ENCODE data around the gene EVC. TPM values are rescaled to one million over a fixed set of nuclear protein-coding genes. Genes with fewer than 3 reads are reported as not detected.
"Not testable (repeated sequence)": the region's sequence is repeated elsewhere in the genome, so short reads cannot be mapped to it uniquely, and the experiment has no call there.

The EVC gene
- total and polyA plus RNA-seq, 2 donors (not counting 1 experiment from before 2014, with no cell fraction given) = 4.9 to 39.0 TPM

DNA sequence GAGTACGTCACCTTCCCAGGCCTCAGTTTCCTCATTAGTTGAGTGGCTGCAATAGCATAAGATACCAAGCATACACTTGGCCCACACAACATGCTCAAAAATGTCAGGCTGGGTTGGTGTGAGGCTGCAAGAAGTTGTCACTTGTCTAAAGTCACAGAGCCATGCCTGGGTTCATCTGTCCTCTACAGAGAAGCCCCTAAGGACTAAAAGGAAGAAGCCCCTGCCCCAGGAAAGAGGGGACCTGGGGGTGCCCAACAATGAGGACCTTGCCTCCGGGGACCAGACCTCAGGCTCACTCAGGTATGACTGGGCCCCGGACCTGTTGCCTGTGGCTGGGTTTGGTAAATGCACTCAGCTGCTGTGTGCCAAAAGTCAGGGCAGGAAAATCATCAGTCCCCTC lies 99.2 kb downstream of the EVC start:
- H3K36me3 ChIP-seq (ENCODE audit: control insufficient read depth, insufficient read depth, low read length) = peaks cover 17% of the 10 kb centered on the region

DNA sequence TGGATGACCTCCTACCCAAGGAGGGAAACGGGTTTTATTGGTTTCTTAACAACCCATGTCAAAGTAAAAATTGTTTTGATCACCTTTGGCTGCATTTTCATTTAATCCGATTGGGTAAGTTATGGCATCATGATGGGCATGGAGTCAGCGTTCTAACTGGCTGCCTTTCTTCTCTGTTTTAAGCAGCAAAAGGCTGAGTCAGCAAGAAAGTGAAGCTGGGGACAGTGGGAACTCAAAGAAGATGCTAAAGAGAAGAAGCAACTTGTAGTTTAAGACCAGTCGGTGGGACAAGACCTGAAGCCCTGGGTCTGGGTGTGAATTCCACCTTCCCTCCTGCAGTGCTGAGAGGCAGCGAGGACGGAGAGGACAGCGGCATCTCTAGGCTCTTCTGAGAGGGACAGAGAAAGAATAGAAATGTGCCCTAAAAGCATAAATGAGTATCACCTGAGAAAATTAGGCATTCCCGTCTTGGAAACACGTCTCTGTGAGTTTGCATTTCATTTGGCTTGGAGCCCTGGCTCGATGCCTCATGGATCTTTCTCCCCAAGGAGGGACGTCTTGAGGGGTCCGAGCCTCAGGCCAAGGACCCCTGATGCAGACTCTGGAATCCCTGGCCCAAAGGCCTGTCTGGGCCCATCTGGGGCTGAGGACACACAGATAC lies 99.9 kb downstream of the EVC start:
- H3K27ac ChIP-seq (ENCODE audit: insufficient read depth, low read length) = no peak overlapping the region
- H3K36me3 ChIP-seq (ENCODE audit: control insufficient read depth, insufficient read depth, low read length) = peaks cover 16% of the 10 kb centered on the region
- TF ChIP-seq CTCF (conservative IDR thresholded peaks at IDR 0.05 in 1 of 2, IDR thresholded peaks at IDR 0.05 in 1 of 2; ENCODE audit: low read depth in 1 of 2, low read length in 2 of 2) (no peak), EZH2 (IDR thresholded peaks at IDR 0.05; ENCODE audit: low read length, missing control alignments) (no peak)
- H3K79me2 ChIP-seq (ENCODE audit: control insufficient read depth, insufficient read depth, low read length) = no peaks in the 10 kb centered on the region
- no peaks in the 10 kb centered on the region for H3K27me3 ChIP-seq (ENCODE audit: control insufficient read depth, insufficient read depth, low read length)
- no peaks in the 10 kb centered on the region for H3K9me3 ChIP-seq (ENCODE audit: control insufficient read depth, insufficient read depth, low read depth, low read length)
- H3K4me3 ChIP-seq (replicated peaks in 1 of 4; ENCODE audit: control extremely low read depth in 1 of 4, insufficient read depth in 1 of 4, low read depth in 3 of 4, low read length in 4 of 4) = no peak overlapping the region
- no peak overlapping the region for H3K9ac ChIP-seq (ENCODE audit: insufficient read depth, low read length)
- H3K4me1 ChIP-seq (ENCODE audit: control insufficient read depth, extremely low read depth, insufficient read depth, low read length) = no peaks in the 10 kb centered on the region
- H3K4me2 ChIP-seq (ENCODE audit: extremely low read depth, insufficient read depth, low read length) = no peak overlapping the region
- no peaks in the 10 kb centered on the region for H4K20me1 ChIP-seq (ENCODE audit: control insufficient read depth, extremely low read depth, insufficient read depth, low read length)
- H2AFZ ChIP-seq (ENCODE audit: low read length) = no peak overlapping the region
- no peak for DNase-seq (ENCODE audit: low read depth in 2 of 2)

More for the DNA sequence above, 99.2 kb downstream of the EVC start:
- no peaks in the 10 kb centered on the region for H4K20me1 ChIP-seq (ENCODE audit: control insufficient read depth, extremely low read depth, insufficient read depth, low read length)
- no peaks in the 10 kb centered on the region for H3K27me3 ChIP-seq (ENCODE audit: control insufficient read depth, insufficient read depth, low read length)
- no peak overlapping the region for H3K4me2 ChIP-seq (ENCODE audit: extremely low read depth, insufficient read depth, low read length)
- DNase-seq (ENCODE audit: low read depth in 2 of 2) = no peak
- H3K9me3 ChIP-seq (ENCODE audit: control insufficient read depth, insufficient read depth, low read depth, low read length) = no peaks in the 10 kb centered on the region
- H3K9ac ChIP-seq (ENCODE audit: insufficient read depth, low read length) = no peak overlapping the region
- no peak overlapping the region for H2AFZ ChIP-seq (ENCODE audit: low read length)
- TF ChIP-seq CTCF (conservative IDR thresholded peaks at IDR 0.05 in 1 of 2, IDR thresholded peaks at IDR 0.05 in 1 of 2; ENCODE audit: low read depth in 1 of 2, low read length in 2 of 2) (no peak), EZH2 (IDR thresholded peaks at IDR 0.05; ENCODE audit: low read length, missing control alignments) (no peak)
- no peaks in the 10 kb centered on the region for H3K4me1 ChIP-seq (ENCODE audit: control insufficient read depth, extremely low read depth, insufficient read depth, low read length)
- no peak overlapping the region for H3K4me3 ChIP-seq (replicated peaks in 1 of 4; ENCODE audit: control extremely low read depth in 1 of 4, insufficient read depth in 1 of 4, low read depth in 3 of 4, low read length in 4 of 4)
- no peaks in the 10 kb centered on the region for H3K79me2 ChIP-seq (ENCODE audit: control insufficient read depth, insufficient read depth, low read length)
- H3K27ac ChIP-seq (ENCODE audit: insufficient read depth, low read length) = no peak overlapping the region

DNA sequence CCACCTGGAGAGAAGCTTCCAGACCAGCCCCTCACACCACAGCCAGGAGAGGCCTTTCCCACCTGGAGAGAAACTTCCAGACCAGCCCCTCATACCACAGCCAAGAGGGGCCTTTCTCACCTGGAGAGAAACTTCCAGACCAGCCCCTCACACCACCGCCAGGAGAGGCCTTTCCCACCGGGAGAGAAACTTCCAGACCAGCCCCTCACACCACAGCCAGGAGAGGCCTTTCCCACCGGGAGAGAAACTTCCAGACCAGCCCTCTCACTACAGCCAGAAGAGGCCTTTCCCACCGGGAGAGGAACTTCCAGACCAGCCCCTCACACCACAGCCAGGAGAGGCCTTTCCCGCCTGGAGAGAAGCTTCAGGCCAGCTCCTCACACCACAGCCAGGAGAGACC lies 101.1 kb downstream of the EVC start:
- H3K36me3 ChIP-seq (ENCODE audit: control insufficient read depth, insufficient read depth, low read length) = peaks cover 16% of the 10 kb centered on the region
- H3K27me3 ChIP-seq (ENCODE audit: control insufficient read depth, insufficient read depth, low read length); H3K9ac ChIP-seq (ENCODE audit: insufficient read depth, low read length); H3K4me3 ChIP-seq (replicated peaks in 1 of 4; ENCODE audit: control extremely low read depth in 1 of 4, insufficient read depth in 1 of 4, low read depth in 3 of 4, low read length in 4 of 4); DNase-seq (ENCODE audit: low read depth in 2 of 2); H2AFZ ChIP-seq (ENCODE audit: low read length); H3K79me2 ChIP-seq (ENCODE audit: control insufficient read depth, insufficient read depth, low read length); H3K9me3 ChIP-seq (ENCODE audit: control insufficient read depth, insufficient read depth, low read depth, low read length); H3K27ac ChIP-seq (ENCODE audit: insufficient read depth, low read length); H3K4me1 ChIP-seq (ENCODE audit: control insufficient read depth, extremely low read depth, insufficient read depth, low read length); H4K20me1 ChIP-seq (ENCODE audit: control insufficient read depth, extremely low read depth, insufficient read depth, low read length); H3K4me2 ChIP-seq (ENCODE audit: extremely low read depth, insufficient read depth, low read length): not testable (repeated sequence)

All from fibroblast of lung (primary cell).